Measurements from ENCODE around the gene ABHD16B.

ABHD16B gene

GRCh38 chr20:63828545-63828944, 32.8 kb upstream of the ABHD16B start:
- TF ChIP-seq EGR1 (IDR thresholded peaks at IDR 0.05) (no peak), TAF1 (IDR thresholded peaks at IDR 0.05; ENCODE audit: low read depth) (no peak), ZBTB7A (IDR thresholded peaks at IDR 0.05; ENCODE audit: low read depth) (no peak), NFIC (IDR thresholded peaks at IDR 0.05) (no peak), CEBPB (IDR thresholded peaks at IDR 0.05) (no peak), EP300 (IDR thresholded peaks at IDR 0.05; ENCODE audit: borderline replicate concordance) (no peak), CREB1 (IDR thresholded peaks at IDR 0.05; ENCODE audit: low read depth) (no peak), TCF12 (IDR thresholded peaks at IDR 0.05; ENCODE audit: low read depth) (no peak), YY1 (IDR thresholded peaks at IDR 0.05; ENCODE audit: low read depth) (no peak), MAX (IDR thresholded peaks at IDR 0.05) (no peak), USF1 (IDR thresholded peaks at IDR 0.05) (no peak), REST (IDR thresholded peaks at IDR 0.05; ENCODE audit: low read depth) (no peak), TEAD4 (IDR thresholded peaks at IDR 0.05) (no peak), FOXM1 (IDR thresholded peaks at IDR 0.05; ENCODE audit: borderline replicate concordance, low read depth) (no peak), RAD21 (IDR thresholded peaks at IDR 0.05; ENCODE audit: low read depth) (no peak)

- TF ChIP-seq TEAD4 (IDR thresholded peaks at IDR 0.05): no peak
- TF ChIP-seq TAF1 (IDR thresholded peaks at IDR 0.05; ENCODE audit: low read depth): no peak
- no peak for TF ChIP-seq CREB1 (IDR thresholded peaks at IDR 0.05; ENCODE audit: low read depth)
- TF ChIP-seq MAX (IDR thresholded peaks at IDR 0.05): no peak
- no peak for TF ChIP-seq EGR1 (IDR thresholded peaks at IDR 0.05)
- no peak for TF ChIP-seq ZBTB7A (IDR thresholded peaks at IDR 0.05; ENCODE audit: low read depth)
- no peak for TF ChIP-seq USF1 (IDR thresholded peaks at IDR 0.05)
- TF ChIP-seq NFIC (IDR thresholded peaks at IDR 0.05): no peak
- no peak for TF ChIP-seq YY1 (IDR thresholded peaks at IDR 0.05; ENCODE audit: low read depth)
- TF ChIP-seq REST (IDR thresholded peaks at IDR 0.05; ENCODE audit: low read depth): no peak
- TF ChIP-seq RAD21 (IDR thresholded peaks at IDR 0.05; ENCODE audit: low read depth): no peak
- TF ChIP-seq CEBPB (IDR thresholded peaks at IDR 0.05): no peak
- no peak for TF ChIP-seq TCF12 (IDR thresholded peaks at IDR 0.05; ENCODE audit: low read depth)
- TF ChIP-seq EP300 (IDR thresholded peaks at IDR 0.05; ENCODE audit: borderline replicate concordance): no peak
- TF ChIP-seq FOXM1 (IDR thresholded peaks at IDR 0.05; ENCODE audit: borderline replicate concordance, low read depth): no peak
Observed at GRCh38 chr20:63828951-63829350, 32.3 kb upstream of the ABHD16B start.

GRCh38 chr20:63829603-63829944, 31.7 kb upstream of the ABHD16B start:
- TF ChIP-seq EP300 (IDR thresholded peaks at IDR 0.05; ENCODE audit: borderline replicate concordance): no peak
- TF ChIP-seq EGR1 (IDR thresholded peaks at IDR 0.05): no peak
- no peak for TF ChIP-seq USF1 (IDR thresholded peaks at IDR 0.05)
- no peak for TF ChIP-seq CREB1 (IDR thresholded peaks at IDR 0.05; ENCODE audit: low read depth)
- TF ChIP-seq TEAD4 (IDR thresholded peaks at IDR 0.05): no peak
- no peak for TF ChIP-seq MAX (IDR thresholded peaks at IDR 0.05)
- no peak for TF ChIP-seq REST (IDR thresholded peaks at IDR 0.05; ENCODE audit: low read depth)
- TF ChIP-seq TCF12 (IDR thresholded peaks at IDR 0.05; ENCODE audit: low read depth): no peak
- TF ChIP-seq CEBPB (IDR thresholded peaks at IDR 0.05): no peak
- TF ChIP-seq YY1 (IDR thresholded peaks at IDR 0.05; ENCODE audit: low read depth): no peak
- no peak for TF ChIP-seq FOXM1 (IDR thresholded peaks at IDR 0.05; ENCODE audit: borderline replicate concordance, low read depth)
- TF ChIP-seq TAF1 (IDR thresholded peaks at IDR 0.05; ENCODE audit: low read depth): no peak
- TF ChIP-seq NFIC (IDR thresholded peaks at IDR 0.05): no peak
